H1 (cell line): ENCODE measurements around the gene CKAP2L. TPM values are rescaled to one million over a fixed set of nuclear protein-coding genes. Genes with fewer than 3 reads are reported as not detected.

Experiments
- CTCF ChIA-PET: fragments of 300-600 bp; sonication (Branson Sonifier 250); formaldehyde crosslinking; loops from one replicate; lab custom pipeline; 2021; ENCODE audit not compliant: partially characterized antibody; lab: Charles Lee
- POLR2A ChIA-PET: fragments of 300-600 bp; sonication (Branson Sonifier 250); formaldehyde crosslinking; loops from one replicate; lab custom pipeline; 2021; ENCODE audit warnings: inconsistent platforms; ENCODE audit not compliant: partially characterized antibody; lab: Charles Lee
- DNase-seq, 2 experiments: peaks; one replicate each; pipeline versions ENCODE4 v3.0.0 to v3.0.0-alpha.2; 2010 to 2022; ENCODE audit warnings: low spot score in 2 of 2, low read depth in 1 of 2, mixed read lengths in 1 of 2
- FAIRE-seq: peaks from 2 replicates; lab custom pipeline; 2011; peaks lifted over from hg19 to GRCh38; lab: Jason Lieb, UNC
- H2AFZ ChIP-seq: 2 replicates; pipeline ENCODE4 v1.8.1; 2012; ENCODE audit warnings: low read length, inconsistent platforms
- H2AK5ac ChIP-seq: 2 replicates; pipeline ENCODE4 v1.6.1; 2013; ENCODE audit warnings: low read depth, low read length
- H2BK120ac ChIP-seq: replicated peaks from 2 replicates; pipeline ENCODE3; 2013; ENCODE audit warnings: low read depth, low read length, inconsistent platforms
- H2BK12ac ChIP-seq: 2 replicates; pipeline ENCODE4 v1.6.1; 2013; ENCODE audit warnings: low read depth, low read length
- H2BK15ac ChIP-seq: 2 replicates; pipeline ENCODE4 v1.6.1; 2013; ENCODE audit warnings: low read length
- H2BK20ac ChIP-seq: 2 replicates; pipeline ENCODE4 v1.6.1; 2013; ENCODE audit warnings: low read length
- H2BK5ac ChIP-seq: 2 replicates; pipeline ENCODE4 v1.6.1; 2013; ENCODE audit warnings: low read depth, low read length
- H3K14ac ChIP-seq: 2 replicates; pipeline ENCODE4 v1.6.1; 2013; ENCODE audit warnings: inconsistent platforms; ENCODE audit not compliant: insufficient read length
- H3K18ac ChIP-seq: 2 replicates; pipeline ENCODE4 v1.6.1; 2013; ENCODE audit warnings: low read length; ENCODE audit errors: extremely low read depth
- H3K23ac ChIP-seq: 2 replicates; pipeline ENCODE4 v1.6.1; 2013; ENCODE audit warnings: inconsistent platforms; ENCODE audit not compliant: insufficient read length
- H3K23me2 ChIP-seq: 2 replicates; pipeline ENCODE4 v1.6.1; 2013; ENCODE audit warnings: low read depth, low read length
- H3K27ac ChIP-seq: 2 replicates; pipeline ENCODE4 v1.6.1; 2011; ENCODE audit warnings: low read depth, low read length, inconsistent platforms
- H3K27me3 ChIP-seq, 4 experiments: replicated peaks in 1 of 4; 1 replicate in 1 of 4; 2 replicates in 3 of 4; pipeline versions ENCODE4 v1.6.1 to v1.8.1; 2011 to 2013; ENCODE audit warnings: low read length in 3 of 4, mild to moderate bottlenecking in 3 of 4, inconsistent platforms in 2 of 4, mixed read lengths in 2 of 4, moderate library complexity in 1 of 4; ENCODE audit not compliant: control insufficient read depth in 3 of 4, insufficient read depth in 3 of 4; ENCODE audit errors: extremely low read depth in 1 of 4
- H3K36me3 ChIP-seq, 4 experiments: 2 replicates each; pipeline versions ENCODE4 v1.6.1 to v1.8.1; 2011 to 2013; ENCODE audit warnings: mild to moderate bottlenecking in 4 of 4, low read length in 3 of 4, moderate library complexity in 2 of 4, control low read depth in 1 of 4, inconsistent platforms in 1 of 4; ENCODE audit not compliant: insufficient read depth in 4 of 4, control insufficient read depth in 2 of 4
- H3K4ac ChIP-seq: replicated peaks from 2 replicates; pipeline ENCODE3; 2013; ENCODE audit warnings: low read length, low read depth, mixed read lengths, inconsistent platforms; ENCODE audit not compliant: insufficient read length
- H3K4me1 ChIP-seq, 4 experiments: replicated peaks in 1 of 4; 1 replicate in 1 of 4; 2 replicates in 3 of 4; pipeline versions ENCODE4 v1.6.1 to v1.8.1; 2011 to 2013; ENCODE audit warnings: low read length in 3 of 4, inconsistent platforms in 2 of 4, mixed read lengths in 1 of 4; ENCODE audit not compliant: insufficient read depth in 4 of 4, control insufficient read depth in 3 of 4
- H3K4me2 ChIP-seq, 2 experiments: 2 replicates each; pipeline versions ENCODE4 v1.6.1 to v1.8.1; 2011 to 2013; ENCODE audit warnings: low read depth in 2 of 2, low read length in 2 of 2, control low read depth in 1 of 2, inconsistent platforms in 1 of 2, mild to moderate bottlenecking in 1 of 2; ENCODE audit not compliant: insufficient read depth in 1 of 2
- H3K4me3 ChIP-seq, 4 experiments: fragments of 200-600, 300-600 bp in 1 of 4; sonication (generic), shearing (Covaris generic), sonication (Bioruptor Twin) in 1 of 4; 2 replicates each; pipeline versions ENCODE4 v1.5.1 to v1.8.1; 2011 to 2016; ENCODE audit warnings: low read length in 4 of 4, low read depth in 3 of 4, control low read depth in 2 of 4, inconsistent platforms in 2 of 4, mild to moderate bottlenecking in 2 of 4, mixed read lengths in 1 of 4, moderate library complexity in 1 of 4; ENCODE audit not compliant: insufficient read depth in 2 of 4; ENCODE audit errors: extremely low read depth in 1 of 4
- H3K56ac ChIP-seq: replicated peaks from 2 replicates; pipeline ENCODE3; 2013; ENCODE audit warnings: low read depth, mild to moderate bottlenecking, mixed read lengths, low read length, inconsistent platforms; ENCODE audit not compliant: insufficient read length
- H3K79me1 ChIP-seq: 2 replicates; pipeline ENCODE4 v1.6.1; 2013; ENCODE audit warnings: low read depth, low read length, control low read depth
- H3K79me2 ChIP-seq, 2 experiments: 2 replicates each; pipeline versions ENCODE4 v1.6.1 to v1.8.1; 2012 to 2013; ENCODE audit warnings: low read length in 2 of 2, mild to moderate bottlenecking in 2 of 2, inconsistent platforms in 1 of 2; ENCODE audit not compliant: insufficient read depth in 2 of 2, control insufficient read depth in 1 of 2
- H3K9ac ChIP-seq, 4 experiments: replicated peaks in 1 of 4; 1 replicate in 1 of 4; 2 replicates in 3 of 4; pipeline versions ENCODE4 v1.6.1 to v1.8.1; 2011 to 2013; ENCODE audit warnings: low read depth in 3 of 4, low read length in 3 of 4, control low read depth in 2 of 4, mild to moderate bottlenecking in 2 of 4, moderate library complexity in 2 of 4, inconsistent platforms in 1 of 4; ENCODE audit errors: extremely low read depth in 1 of 4
- H3K9me3 ChIP-seq, 2 experiments: 2 replicates each; pipeline versions ENCODE4 v1.6.1 to v1.8.1; 2012 to 2013; ENCODE audit warnings: mild to moderate bottlenecking in 2 of 2, moderate library complexity in 2 of 2, control low read depth in 1 of 2, inconsistent platforms in 1 of 2, low read depth in 1 of 2, low read length in 1 of 2, mixed read lengths in 1 of 2; ENCODE audit not compliant: insufficient read depth in 2 of 2
- H4K20me1 ChIP-seq, 2 experiments: replicated peaks in 1 of 2; 2 replicates each; pipeline versions ENCODE3 to v1.8.1; 2011 to 2013; ENCODE audit warnings: inconsistent platforms in 2 of 2, low read length in 2 of 2, mild to moderate bottlenecking in 1 of 2; ENCODE audit not compliant: insufficient read depth in 2 of 2, control insufficient read depth in 1 of 2
- H4K5ac ChIP-seq: 2 replicates; pipeline ENCODE4 v1.6.1; 2013; ENCODE audit warnings: low read length, low read depth, mixed read lengths, inconsistent platforms; ENCODE audit not compliant: insufficient read length
- H4K8ac ChIP-seq: 2 replicates; pipeline ENCODE4 v1.8.0; 2013; ENCODE audit warnings: mild to moderate bottlenecking, moderate library complexity, low read length, inconsistent platforms; ENCODE audit not compliant: insufficient read depth; ENCODE audit errors: extremely low read depth
- H4K91ac ChIP-seq: replicated peaks from 2 replicates; pipeline ENCODE3; 2013; ENCODE audit warnings: low read length, mixed read lengths, inconsistent platforms; ENCODE audit not compliant: insufficient read length
- CHD1 ChIP-seq: IDR thresholded peaks from 2 replicates; pipeline ENCODE4 v1.6.1; 2012; ENCODE audit warnings: low read depth, low read length, improper control_type of control experiment
- HDAC6 ChIP-seq: IDR thresholded peaks from one replicate; pipeline ENCODE4 v1.7.1; 2012; ENCODE audit warnings: low read depth, mild to moderate bottlenecking, inconsistent platforms, low read length, moderate library complexity
- JUND ChIP-seq: IDR thresholded peaks from 2 replicates; pipeline ENCODE4 v1.6.1; 2011; ENCODE audit warnings: mild to moderate bottlenecking, improper control_type of control experiment, low read length
- MAX ChIP-seq: IDR thresholded peaks from 2 replicates; pipeline ENCODE4 v1.6.1; 2012; ENCODE audit warnings: inconsistent platforms
- PHF8 ChIP-seq: fragments of 200-600 bp; sonication (generic); conservative IDR thresholded peaks from 2 replicates; pipeline ENCODE4 v1.7.1; 2012; ENCODE audit warnings: low read depth, mild to moderate bottlenecking, inconsistent platforms, low read length, moderate library complexity
- RFX5 ChIP-seq: IDR thresholded peaks from 2 replicates; pipeline ENCODE4 v1.6.1; 2011; ENCODE audit warnings: low read depth, low read length, improper control_type of control experiment, borderline replicate concordance
- SP4 ChIP-seq: IDR thresholded peaks from 2 replicates; pipeline ENCODE4 v1.6.1; 2012; ENCODE audit warnings: low read length, inconsistent platforms
- TEAD4 ChIP-seq: IDR thresholded peaks from 2 replicates; pipeline ENCODE4 v1.6.1; 2012; ENCODE audit warnings: low read depth, low read length, inconsistent platforms, mixed read lengths
- USF2 ChIP-seq: IDR thresholded peaks from 2 replicates; pipeline ENCODE4 v1.6.1; 2011; ENCODE audit warnings: low read length, improper control_type of control experiment
- WGBS, 2 experiments: shearing (Covaris generic) in 1 of 2; methylation state at CpG; one replicate each; pipeline versions ENCODE4 v1.1.6 to v1.1.7; 2013 to 2015; ENCODE audit warnings: low lambda C conversion rate in 2 of 2, mixed read lengths in 2 of 2, inconsistent platforms in 1 of 2, low coverage in 1 of 2, missing lambda C conversion rate in 1 of 2; ENCODE audit not compliant: insufficient replicate concordance in 2 of 2, insufficient coverage in 1 of 2, insufficient read length in 1 of 2; ENCODE audit errors: extremely low coverage in 1 of 2, missing lambda C conversion rate in 1 of 2; 5-methylcytosine and 5-hydroxymethylcytosine counted together
- polyA plus RNA-seq, 7 experiments: library from polyadenylated mRNA; depleted of rRNA in 3 of 7; stranded (reverse) in 5 of 7; unstranded in 2 of 7; fragments of >200 nt in 5 of 7; fragments of 200-250 nt in 2 of 7; gene quantifications; 1 replicate in 5 of 7; 2 replicates in 1 of 7; 4 replicates in 1 of 7; pipeline versions ENCODE4 v1.2.1 to v1.2.3, GENCODE V29; 2011 to 2013; ENCODE audit warnings: missing spikeins in 2 of 7, mixed read lengths in 2 of 7
- total RNA-seq: library from RNA; stranded (reverse); fragmentation: NEBNext Ultra II Directional; extraction: Animal tissue kit (Norgen Biotek cat#: 25700); gene quantifications from 2 replicates; pipeline ENCODE4 v1.2.1, GENCODE V29; 2021
- TF ChIP-seq, protein P1 (sequence below), 3 experiments: IDR thresholded peaks; 1 replicate in 2 of 3; 2 replicates in 1 of 3; pipeline versions ENCODE4 v1.5.1 to v1.6.1; 2011; ENCODE audit warnings: low read length in 3 of 3, mild to moderate bottlenecking in 3 of 3, inconsistent platforms in 2 of 3, low read depth in 1 of 3, moderate library complexity in 1 of 3; ENCODE audit not compliant: insufficient read depth in 1 of 3; ENCODE audit errors: control extremely low read depth in 1 of 3

Gene CKAP2L
- total and polyA plus RNA-seq, 2 of the 8 experiments (the other 6 are each of a cell fraction or from before 2014, with no cell fraction given), result 2.5 to 20.7 TPM

DNA sequence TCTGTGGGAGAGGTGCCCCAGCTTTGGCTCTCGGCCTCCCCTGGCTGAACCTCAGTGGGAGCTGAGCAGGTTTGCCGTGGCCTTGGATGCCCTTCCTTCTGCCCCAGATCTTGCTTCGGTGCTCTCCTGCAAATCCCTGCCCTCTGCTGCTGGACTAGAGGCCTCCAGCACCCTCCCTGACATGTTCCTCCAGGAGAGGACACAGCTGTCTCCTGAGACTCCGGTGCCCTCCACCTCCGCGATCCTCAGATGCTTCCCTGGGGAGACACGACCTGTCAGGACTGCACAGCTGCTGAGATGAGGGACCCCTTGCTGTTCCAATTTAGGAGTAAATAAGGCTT is 50.9 kb downstream of the CKAP2L start:
- Histone ChIP-seq H3K9ac (no peak overlapping the region), H3K27ac (no peak overlapping the region), H4K91ac (no peak overlapping the region), H2BK5ac (no peak overlapping the region), H2BK120ac (no peak overlapping the region), H3K79me2 (no peaks in the 10 kb centered on the region), H3K23me2 (no peaks in the 10 kb centered on the region), H2BK20ac (no peak overlapping the region), H2AK5ac (no peak overlapping the region), H4K5ac (no peak overlapping the region), H3K18ac (no peak overlapping the region), H4K8ac (peak overlapping the region; percentile 51; the same call in 1 of the 2 replicates), H3K56ac (no peak overlapping the region), H3K4me2 (no peak overlapping the region), H3K79me1 (no peaks in the 10 kb centered on the region), H2BK15ac (no peak overlapping the region), H3K4ac (no peak overlapping the region), H3K23ac (no peak overlapping the region), H3K9me3 (no peaks in the 10 kb centered on the region), H3K27me3 (no peaks in the 10 kb centered on the region), H3K14ac (no peak overlapping the region), H4K20me1 (no peaks in the 10 kb centered on the region), H3K4me1 (no peaks in the 10 kb centered on the region; a peak in 1 of 7 replicates), H2AFZ (no peak overlapping the region), H2BK12ac (no peak overlapping the region), H3K4me3 (no peak overlapping the region), H3K36me3 (no peaks in the 10 kb centered on the region)
- FAIRE-seq, result no peak
- DNase-seq, result no peak
- 79% methylated on average over 6 of the region's 7 CpGs; no CpG with 5 or more reads in 1 of the 2 experiments for WGBS, 2 experiments
- ChIA-PET CTCF (interaction anchor here (0.8 to 4.8 kb wide), 5 partner anchors 13 to 228 kb away, joined by 3 to 29 read pairs (median 4); no protein-coding TSS in a partner anchor), POLR2A (interaction anchor here (1.1 kb wide), 1 partner anchor 55 kb away, joined by 3 read pairs; no protein-coding TSS in a partner anchor)
- TF ChIP-seq CHD1 (no peak), USF2 (no peak), TEAD4 (no peak), JUND (no peak), SP4 (no peak), RFX5 (no peak), MAX (no peak), HDAC6 (no peak), PHF8 (no peak)
- TF ChIP-seq, protein P1, sequence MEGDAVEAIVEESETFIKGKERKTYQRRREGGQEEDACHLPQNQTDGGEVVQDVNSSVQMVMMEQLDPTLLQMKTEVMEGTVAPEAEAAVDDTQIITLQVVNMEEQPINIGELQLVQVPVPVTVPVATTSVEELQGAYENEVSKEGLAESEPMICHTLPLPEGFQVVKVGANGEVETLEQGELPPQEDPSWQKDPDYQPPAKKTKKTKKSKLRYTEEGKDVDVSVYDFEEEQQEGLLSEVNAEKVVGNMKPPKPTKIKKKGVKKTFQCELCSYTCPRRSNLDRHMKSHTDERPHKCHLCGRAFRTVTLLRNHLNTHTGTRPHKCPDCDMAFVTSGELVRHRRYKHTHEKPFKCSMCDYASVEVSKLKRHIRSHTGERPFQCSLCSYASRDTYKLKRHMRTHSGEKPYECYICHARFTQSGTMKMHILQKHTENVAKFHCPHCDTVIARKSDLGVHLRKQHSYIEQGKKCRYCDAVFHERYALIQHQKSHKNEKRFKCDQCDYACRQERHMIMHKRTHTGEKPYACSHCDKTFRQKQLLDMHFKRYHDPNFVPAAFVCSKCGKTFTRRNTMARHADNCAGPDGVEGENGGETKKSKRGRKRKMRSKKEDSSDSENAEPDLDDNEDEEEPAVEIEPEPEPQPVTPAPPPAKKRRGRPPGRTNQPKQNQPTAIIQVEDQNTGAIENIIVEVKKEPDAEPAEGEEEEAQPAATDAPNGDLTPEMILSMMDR (IDR thresholded peaks at IDR 0.05; ENCODE audit: control extremely low read depth in 1 of 3, insufficient read depth in 1 of 3, low read depth in 1 of 3, low read length in 3 of 3), result no peak
